OCI-LY3 (cell line): ENCODE measurements around the gene TRABD2B.

Experiments used
- H2AFZ ChIP-seq: fragments of 200-600, 300-600 bp; shearing (Covaris generic); 2 replicates; pipeline ENCODE4 v1.6.0; 2014; ENCODE audit warnings: antibody characterized with exemption, low read depth, low read length
- H3K27ac ChIP-seq: fragments of 200-600, 300-600 bp; sonication (generic); 2 replicates; pipeline ENCODE4 v1.5.1; 2014; ENCODE audit warnings: mild to moderate bottlenecking, low read length, moderate library complexity, mixed read lengths
- H3K27me3 ChIP-seq: fragments of 200-600, 300-600 bp; sonication (generic); 2 replicates; pipeline ENCODE4 v1.6.1; 2014; ENCODE audit warnings: low read depth, low read length, mixed read lengths
- H3K36me3 ChIP-seq: fragments of 200-600, 300-600 bp; sonication (generic); replicated peaks from 2 replicates; pipeline ENCODE3; 2014; ENCODE audit warnings: low read depth, low read length, mixed read lengths
- H3K4me1 ChIP-seq: fragments of 300-600, 200-600 bp; sonication (generic); 2 replicates; pipeline ENCODE4 v1.6.1; 2014; ENCODE audit warnings: low read length, mixed read lengths
- H3K4me2 ChIP-seq: fragments of 200-600, 300-600 bp; sonication (generic); 2 replicates; pipeline ENCODE4 v1.6.1; 2014; ENCODE audit warnings: low read length, mixed read lengths
- H3K4me3 ChIP-seq: fragments of 300-600, 200-600 bp; sonication (generic); 2 replicates; pipeline ENCODE4 v1.5.1; 2014; ENCODE audit warnings: antibody characterized with exemption, mild to moderate bottlenecking, low read length, moderate library complexity
- H3K79me2 ChIP-seq: fragments of 300-600, 200-600 bp; shearing (Covaris generic); 2 replicates; pipeline ENCODE4 v1.6.1; 2014; ENCODE audit warnings: mild to moderate bottlenecking, low read length, mixed read lengths
- H3K9ac ChIP-seq: fragments of 300-600, 200-600 bp; shearing (Covaris generic); 2 replicates; pipeline ENCODE4 v1.6.0; 2014; ENCODE audit warnings: mild to moderate bottlenecking, low read length, moderate library complexity
- H3K9me3 ChIP-seq: fragments of 200-600, 300-600 bp; shearing (Covaris generic); 2 replicates; pipeline ENCODE4 v1.6.1; 2014; ENCODE audit warnings: low read length, mixed read lengths; ENCODE audit not compliant: insufficient read depth
- H4K20me1 ChIP-seq: fragments of 200-600, 300-600 bp; sonication (generic); 2 replicates; pipeline ENCODE4 v1.6.1; 2016; ENCODE audit warnings: low read length, mixed read lengths; ENCODE audit not compliant: insufficient read depth
- EZH2phosphoT487 ChIP-seq: fragments of 200-600 bp; shearing (Covaris generic); IDR thresholded peaks from 2 replicates; pipeline ENCODE4 v1.6.1; 2018; ENCODE audit warnings: antibody characterized with exemption, mixed run types, low read depth
- TF ChIP-seq, protein P1 (sequence below): fragments of 200-600, 300-600 bp; sonication (generic); IDR thresholded peaks from 2 replicates; pipeline ENCODE4 v1.5.1; 2014; ENCODE audit warnings: antibody characterized with exemption, low read length, low read depth

The TRABD2B gene

GRCh38 chr1:48035371-48036141 lies 38.4 kb upstream of the TRABD2B start:
- H3K79me2 ChIP-seq = no peaks in the 10 kb centered on the region
- H3K4me2 ChIP-seq = no peak overlapping the region

DNA sequence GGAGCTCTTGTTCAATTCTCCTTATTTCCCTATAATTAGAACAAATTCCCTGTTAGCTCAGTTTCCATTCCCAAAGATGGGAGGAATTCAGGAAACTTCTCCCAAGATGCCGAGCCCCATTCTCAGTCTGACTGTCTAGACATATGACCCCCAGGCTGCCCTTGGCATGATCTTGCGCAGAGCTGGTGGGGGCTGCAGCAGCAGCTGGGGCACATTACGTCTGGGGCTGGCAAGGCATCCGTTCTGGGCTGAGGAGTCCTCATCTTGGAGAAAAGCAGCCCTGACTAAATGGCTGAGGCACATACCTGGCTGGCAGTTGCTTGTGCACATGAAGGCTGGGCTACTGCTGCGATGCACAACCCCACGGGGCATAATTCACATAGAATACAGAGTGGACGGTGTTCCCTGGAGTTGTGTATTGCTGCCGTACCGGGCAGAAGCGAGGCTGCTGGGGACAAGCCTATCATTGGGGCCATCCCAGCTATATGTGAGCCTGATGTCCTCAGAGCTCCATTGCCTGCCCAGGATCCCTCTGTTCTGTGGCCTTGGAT lies 36.4 kb upstream of the TRABD2B start:
- H3K4me3 ChIP-seq = no peak overlapping the region
- H3K4me2 ChIP-seq = no peak overlapping the region
- TF ChIP-seq, protein P1, sequence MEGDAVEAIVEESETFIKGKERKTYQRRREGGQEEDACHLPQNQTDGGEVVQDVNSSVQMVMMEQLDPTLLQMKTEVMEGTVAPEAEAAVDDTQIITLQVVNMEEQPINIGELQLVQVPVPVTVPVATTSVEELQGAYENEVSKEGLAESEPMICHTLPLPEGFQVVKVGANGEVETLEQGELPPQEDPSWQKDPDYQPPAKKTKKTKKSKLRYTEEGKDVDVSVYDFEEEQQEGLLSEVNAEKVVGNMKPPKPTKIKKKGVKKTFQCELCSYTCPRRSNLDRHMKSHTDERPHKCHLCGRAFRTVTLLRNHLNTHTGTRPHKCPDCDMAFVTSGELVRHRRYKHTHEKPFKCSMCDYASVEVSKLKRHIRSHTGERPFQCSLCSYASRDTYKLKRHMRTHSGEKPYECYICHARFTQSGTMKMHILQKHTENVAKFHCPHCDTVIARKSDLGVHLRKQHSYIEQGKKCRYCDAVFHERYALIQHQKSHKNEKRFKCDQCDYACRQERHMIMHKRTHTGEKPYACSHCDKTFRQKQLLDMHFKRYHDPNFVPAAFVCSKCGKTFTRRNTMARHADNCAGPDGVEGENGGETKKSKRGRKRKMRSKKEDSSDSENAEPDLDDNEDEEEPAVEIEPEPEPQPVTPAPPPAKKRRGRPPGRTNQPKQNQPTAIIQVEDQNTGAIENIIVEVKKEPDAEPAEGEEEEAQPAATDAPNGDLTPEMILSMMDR = no peak
- TF ChIP-seq EZH2phosphoT487 = no peak
- no peak overlapping the region for H3K9ac ChIP-seq
- H3K27me3 ChIP-seq = no peaks in the 10 kb centered on the region
- no peak overlapping the region for H2AFZ ChIP-seq
- no peaks in the 10 kb centered on the region for H3K79me2 ChIP-seq
- H3K36me3 ChIP-seq = no peaks in the 10 kb centered on the region
- H3K4me1 ChIP-seq = no peaks in the 10 kb centered on the region
- no peak overlapping the region for H3K27ac ChIP-seq
- no peaks in the 10 kb centered on the region for H3K9me3 ChIP-seq
- H4K20me1 ChIP-seq = no peaks in the 10 kb centered on the region

More at GRCh38 chr1:48035371-48036141, 38.4 kb upstream of the TRABD2B start:
- Histone ChIP-seq H3K9ac (no peak overlapping the region), H3K36me3 (no peaks in the 10 kb centered on the region), H3K4me3 (no peak overlapping the region), H3K27me3 (no peaks in the 10 kb centered on the region), H3K9me3 (no peaks in the 10 kb centered on the region), H3K27ac (no peak overlapping the region), H4K20me1 (no peaks in the 10 kb centered on the region), H2AFZ (no peak overlapping the region), H3K4me1 (no peaks in the 10 kb centered on the region)
- TF ChIP-seq, protein P1 = no peak
- TF ChIP-seq EZH2phosphoT487 = no peak

DNA sequence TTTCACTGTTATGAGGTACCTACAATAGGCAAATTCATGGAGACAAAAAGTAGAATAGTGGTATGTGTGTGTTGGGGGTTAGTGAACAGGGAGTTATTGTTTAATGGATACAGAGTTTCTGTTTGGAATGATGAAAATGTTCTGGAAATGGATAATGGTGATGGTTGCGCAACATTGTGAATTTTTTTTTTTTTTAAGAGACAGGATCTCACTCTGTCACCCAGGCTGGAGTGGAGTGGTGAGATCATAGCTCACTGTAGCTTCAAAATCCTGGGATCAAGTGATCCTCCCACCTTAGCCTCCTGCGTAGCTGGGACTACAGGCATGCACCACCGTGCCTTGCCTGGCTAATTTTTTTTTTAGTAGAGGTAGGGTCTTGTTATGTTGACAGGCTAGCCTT lies 34.5 kb upstream of the TRABD2B start:
- no peak for TF ChIP-seq EZH2phosphoT487
- TF ChIP-seq, protein P1 = no peak
- H3K4me1 ChIP-seq = no peaks in the 10 kb centered on the region
- H2AFZ ChIP-seq = no peak overlapping the region
- H3K36me3 ChIP-seq = no peaks in the 10 kb centered on the region
- no peaks in the 10 kb centered on the region for H3K79me2 ChIP-seq
- H4K20me1 ChIP-seq = no peaks in the 10 kb centered on the region
- no peaks in the 10 kb centered on the region for H3K9me3 ChIP-seq
- H3K4me2 ChIP-seq = no peak overlapping the region
- H3K27ac ChIP-seq = no peak overlapping the region
- no peaks in the 10 kb centered on the region for H3K27me3 ChIP-seq
- no peak overlapping the region for H3K4me3 ChIP-seq
- H3K9ac ChIP-seq = no peak overlapping the region

DNA sequence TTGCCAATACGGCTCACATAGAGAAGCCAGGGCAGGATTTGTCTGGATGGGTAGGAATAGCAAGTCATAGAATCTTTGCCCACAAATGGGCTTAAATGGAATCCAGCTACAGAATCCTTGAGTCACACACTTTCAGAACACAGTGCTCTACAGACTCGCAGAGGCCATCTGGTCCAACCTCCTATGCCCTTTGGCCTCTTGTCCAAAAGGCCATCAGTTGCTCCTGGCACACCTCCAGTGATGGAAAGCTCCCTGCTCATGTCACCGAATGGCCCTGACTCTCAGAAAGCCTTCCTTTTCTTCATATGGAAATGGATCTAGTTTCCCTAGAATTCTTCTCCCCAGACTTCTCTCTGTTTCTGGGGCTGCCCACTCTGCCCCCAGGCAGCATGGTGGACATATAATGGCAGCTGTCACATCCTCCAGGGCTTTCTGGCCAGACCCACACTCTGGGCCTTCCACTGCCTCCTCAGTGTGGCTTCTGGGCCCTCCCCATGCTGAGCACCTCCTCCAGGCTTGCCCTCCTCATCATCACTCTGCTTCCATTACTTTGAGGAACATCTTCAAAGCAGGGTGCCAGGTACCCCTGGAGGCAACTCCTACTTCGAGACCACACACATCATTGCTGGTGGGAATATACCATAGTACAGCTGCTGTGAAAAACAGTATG lies 33.6 kb upstream of the TRABD2B start:
- Histone ChIP-seq H3K27ac (no peak overlapping the region), H3K9me3 (no peaks in the 10 kb centered on the region), H3K4me3 (no peak overlapping the region), H3K4me2 (no peak overlapping the region), H4K20me1 (no peaks in the 10 kb centered on the region), H3K27me3 (no peaks in the 10 kb centered on the region), H3K36me3 (no peaks in the 10 kb centered on the region), H2AFZ (no peak overlapping the region), H3K79me2 (no peaks in the 10 kb centered on the region), H3K4me1 (no peaks in the 10 kb centered on the region), H3K9ac (no peak overlapping the region)
- no peak for TF ChIP-seq EZH2phosphoT487
- TF ChIP-seq, protein P1 = no peak
